ENCODE data around the gene CREB5.

- no peak for TF ChIP-seq POLR2A (IDR thresholded peaks at IDR 0.05)
- TF ChIP-seq, protein P1, sequence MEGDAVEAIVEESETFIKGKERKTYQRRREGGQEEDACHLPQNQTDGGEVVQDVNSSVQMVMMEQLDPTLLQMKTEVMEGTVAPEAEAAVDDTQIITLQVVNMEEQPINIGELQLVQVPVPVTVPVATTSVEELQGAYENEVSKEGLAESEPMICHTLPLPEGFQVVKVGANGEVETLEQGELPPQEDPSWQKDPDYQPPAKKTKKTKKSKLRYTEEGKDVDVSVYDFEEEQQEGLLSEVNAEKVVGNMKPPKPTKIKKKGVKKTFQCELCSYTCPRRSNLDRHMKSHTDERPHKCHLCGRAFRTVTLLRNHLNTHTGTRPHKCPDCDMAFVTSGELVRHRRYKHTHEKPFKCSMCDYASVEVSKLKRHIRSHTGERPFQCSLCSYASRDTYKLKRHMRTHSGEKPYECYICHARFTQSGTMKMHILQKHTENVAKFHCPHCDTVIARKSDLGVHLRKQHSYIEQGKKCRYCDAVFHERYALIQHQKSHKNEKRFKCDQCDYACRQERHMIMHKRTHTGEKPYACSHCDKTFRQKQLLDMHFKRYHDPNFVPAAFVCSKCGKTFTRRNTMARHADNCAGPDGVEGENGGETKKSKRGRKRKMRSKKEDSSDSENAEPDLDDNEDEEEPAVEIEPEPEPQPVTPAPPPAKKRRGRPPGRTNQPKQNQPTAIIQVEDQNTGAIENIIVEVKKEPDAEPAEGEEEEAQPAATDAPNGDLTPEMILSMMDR (IDR thresholded peaks at IDR 0.05), result no peak
These were observed 104.9 kb downstream of the CREB5 start for GRCh38 chr7:28517206-28517605.

All from breast epithelium (tissue), 3 donors.